Colonic mucosa (tissue), 4 donors: ENCODE measurements around the gene RRN3. TPM values are rescaled to one million over a fixed set of nuclear protein-coding genes. Genes with fewer than 3 reads are reported as not detected.
"Not testable (repeated sequence)": the region's sequence is repeated elsewhere in the genome, so short reads cannot be mapped to it uniquely, and the experiment has no call there.

Experiments used
- DNase-seq: peaks from one replicate; pipeline ENCODE4 v3.0.0-alpha.2; 2020
- H3K27ac ChIP-seq: fragments of 200-600 bp; one replicate; pipeline ENCODE4 v1.8.0; 2021
- H3K27me3 ChIP-seq: fragments of 200-600 bp; one replicate; pipeline ENCODE4 v1.8.0; 2021
- H3K36me3 ChIP-seq: fragments of 200-600 bp; one replicate; pipeline ENCODE4 v1.8.0; 2021
- H3K4me1 ChIP-seq: fragments of 200-600 bp; one replicate; pipeline ENCODE4 v1.8.0; 2021; ENCODE audit warnings: mild to moderate bottlenecking
- H3K4me3 ChIP-seq: fragments of 200-600 bp; one replicate; pipeline ENCODE4 v1.8.0; 2021
- H3K9ac ChIP-seq, 2 donors: one replicate each; pipeline ENCODE4 v1.7.0; 2013; ENCODE audit warnings: control low read depth in 2 of 2, low read depth in 2 of 2, low read length in 2 of 2
- H3K9me3 ChIP-seq: fragments of 200-600 bp; one replicate; pipeline ENCODE4 v1.8.0; 2021
- CTCF ChIP-seq: fragments of 200-600 bp; IDR thresholded peaks from one replicate; pipeline ENCODE4 v1.8.0; 2022; ENCODE audit warnings: antibody characterized with exemption, mild to moderate bottlenecking
- intact Hi-C: fragments of 100-400 bp; cut with DNase I; formaldehyde crosslinking; loops from one replicate; pipeline ENCODE4 v1.14.1; 2022
- total RNA-seq, 2 donors: library from RNA; stranded (reverse); fragmentation: NEBNext Ultra II Directional in 1 of 2; extraction: Animal tissue kit (Norgen Biotek cat#: 25700) in 1 of 2; gene quantifications; one replicate each; pipeline ENCODE4 v1.2.1, GENCODE V29; 2021
- donor health status: healthy.
- donor health status: DM: no; HTN: no; CAD: no.
- donor health status: DM: no; HTN: no; CAD: no.

Gene RRN3
- 10 to 100 TPM; 26.8 to 28.6 TPM for total RNA-seq

DNA sequence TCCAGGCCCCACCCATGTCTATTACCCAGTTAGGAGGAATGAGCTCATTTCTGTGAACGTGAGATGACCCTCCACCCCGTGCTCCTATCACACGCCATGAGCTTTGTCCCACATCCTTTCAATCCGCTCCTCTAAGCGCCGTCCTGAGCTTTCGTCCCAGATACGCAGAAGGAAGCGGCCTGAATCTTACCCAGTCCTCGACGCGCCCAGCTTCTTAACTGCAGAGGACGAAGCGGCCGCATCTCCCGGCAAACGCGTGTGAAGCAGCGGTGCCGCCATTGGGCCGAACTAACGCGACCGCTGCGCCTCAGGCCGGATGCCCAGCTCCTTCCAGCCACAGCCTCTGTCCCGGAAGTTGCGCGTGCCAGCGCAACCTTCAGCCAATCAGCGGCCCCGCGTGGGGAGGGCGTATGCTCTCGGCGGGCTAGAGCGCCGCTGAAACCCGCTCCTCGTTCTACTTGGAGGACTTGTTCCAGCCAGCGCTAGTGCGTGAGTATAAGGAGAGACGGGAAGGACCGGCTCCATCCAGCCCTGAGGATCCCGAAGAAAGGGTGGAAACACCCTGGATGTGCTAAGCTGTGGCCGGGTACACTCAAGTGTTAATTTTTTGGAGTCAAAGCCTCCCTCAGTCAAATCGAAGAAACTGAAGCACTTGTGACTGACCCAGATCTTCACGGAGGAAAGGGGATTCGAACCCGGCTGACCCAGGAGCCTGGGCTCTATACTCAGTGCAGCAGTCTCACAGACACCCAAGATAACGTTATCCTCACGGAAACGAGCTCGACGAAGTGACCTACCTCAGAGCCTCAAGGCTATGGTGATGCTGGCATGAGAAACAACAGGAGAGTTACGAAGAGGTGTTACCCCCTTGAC is at the start of gene RRN3:
Gene RRN3, minus strand, starts transcription at position 318 of the 873 bp plus-strand sequence. Its CDS starts 39 bp downstream, at position 279.
- H3K36me3 ChIP-seq, H3K4me1 ChIP-seq, H3K9me3 ChIP-seq, intact Hi-C loops, H3K27me3 ChIP-seq: not testable (repeated sequence)
- peak within 1 kb of the TSS; percentile 68 to 76 for H3K9ac ChIP-seq
- H3K4me3 ChIP-seq = peak within 1 kb of the TSS; percentile 54
- peak within 1 kb of the TSS; percentile 49 for H3K27ac ChIP-seq
- peak; percentile 95 for DNase-seq

- H3K27ac ChIP-seq = peak overlapping the region; percentile 40
- H3K27me3 ChIP-seq, H3K9ac ChIP-seq, H3K4me3 ChIP-seq, H3K36me3 ChIP-seq, H3K9me3 ChIP-seq, intact Hi-C loops, H3K4me1 ChIP-seq, DNase-seq: not testable (repeated sequence)
Measured at GRCh38 chr16:15143601-15144091, 49.6 kb upstream of the RRN3 start.

- H3K27me3 ChIP-seq, DNase-seq, H3K9ac ChIP-seq, intact Hi-C loops, H3K4me3 ChIP-seq, H3K4me1 ChIP-seq, H3K36me3 ChIP-seq, H3K27ac ChIP-seq, H3K9me3 ChIP-seq: not testable (repeated sequence)
Measured at GRCh38 chr16:15142891-15143600, 49.0 kb upstream of the RRN3 start.

DNA sequence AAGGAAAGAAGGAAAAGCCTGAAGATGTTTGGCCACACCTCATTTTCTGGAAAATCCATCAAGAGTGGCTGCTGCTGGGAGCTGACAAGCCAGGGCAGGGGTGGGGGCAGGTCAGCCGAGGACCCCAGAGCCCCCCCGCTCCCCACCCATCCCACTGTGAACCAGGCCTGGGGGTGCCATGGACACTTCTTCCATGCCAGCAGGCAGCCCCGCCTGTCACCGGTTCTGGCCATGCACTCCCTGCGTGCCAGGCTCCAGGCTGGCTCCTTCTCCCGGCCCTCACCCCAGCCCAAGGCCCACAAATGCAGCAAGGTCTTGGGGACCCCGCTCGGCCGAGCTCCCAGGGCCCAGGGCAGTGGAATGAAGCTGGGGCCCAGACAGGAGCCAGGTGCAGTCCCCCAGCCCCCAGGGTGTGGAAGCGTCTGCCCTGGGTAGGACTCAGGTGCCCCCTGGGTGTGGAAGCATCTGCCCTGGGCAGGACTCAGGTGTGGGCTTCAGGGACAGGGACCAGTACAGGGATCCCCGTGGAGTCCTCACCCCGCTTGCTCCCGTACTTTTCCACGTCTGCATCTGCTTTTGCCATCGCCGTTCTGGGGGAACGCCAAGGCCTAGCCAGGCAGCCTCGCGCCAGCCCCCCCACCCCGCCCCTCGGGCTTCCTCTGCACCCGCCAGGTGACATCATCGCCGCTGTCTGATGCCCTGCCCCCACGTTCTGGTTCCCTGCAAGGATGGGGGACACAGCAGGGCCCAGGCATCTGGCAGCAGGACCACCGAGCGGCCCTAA is 48.2 kb upstream of the RRN3 start:
- H3K9ac ChIP-seq, H3K9me3 ChIP-seq, intact Hi-C loops, H3K4me3 ChIP-seq, DNase-seq, H3K36me3 ChIP-seq, H3K27me3 ChIP-seq, H3K27ac ChIP-seq, H3K4me1 ChIP-seq: not testable (repeated sequence)

DNA sequence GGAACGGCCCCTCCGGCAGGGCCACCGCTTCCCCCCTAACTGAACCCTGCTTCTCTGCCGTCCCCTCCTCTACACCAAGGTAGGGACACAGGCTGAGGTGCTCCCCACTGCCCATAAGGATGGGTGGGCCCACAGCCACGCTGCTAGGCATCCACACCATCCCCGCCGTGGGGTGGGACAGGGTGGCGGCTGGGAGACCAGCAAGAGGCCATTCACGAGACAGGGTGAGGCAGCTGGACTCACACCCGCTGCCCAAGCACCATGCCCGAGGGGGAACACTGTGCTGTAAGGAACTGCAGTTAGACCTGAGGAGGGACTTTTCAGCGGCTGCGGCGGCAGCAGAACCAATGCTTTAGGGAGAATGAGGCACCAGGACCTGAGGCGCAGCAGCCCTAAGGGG is 47.5 kb upstream of the RRN3 start:
- no peak for TF ChIP-seq CTCF
- Histone ChIP-seq H3K27ac (no peak overlapping the region), H3K9me3 (no peaks in the 10 kb centered on the region), H3K36me3 (no peaks in the 10 kb centered on the region), H3K9ac (peak overlapping the region in 1 of 2 donors; percentile 24), H3K4me1 (no peaks in the 10 kb centered on the region), H3K4me3 (no peak overlapping the region), H3K27me3 (no peaks in the 10 kb centered on the region)
- DNase-seq = no peak
- intact Hi-C loops = no loop called here

- peak; percentile 47 for DNase-seq
- H3K4me1 ChIP-seq, H3K27ac ChIP-seq, H3K4me3 ChIP-seq, H3K9me3 ChIP-seq, H3K9ac ChIP-seq, H3K27me3 ChIP-seq, intact Hi-C loops, H3K36me3 ChIP-seq: not testable (repeated sequence)
Measured at GRCh38 chr16:15140444-15141365, 46.6 kb upstream of the RRN3 start.

- intact Hi-C loops, H3K4me3 ChIP-seq, H3K27ac ChIP-seq, H3K27me3 ChIP-seq, H3K9ac ChIP-seq, DNase-seq, H3K4me1 ChIP-seq, H3K36me3 ChIP-seq, H3K9me3 ChIP-seq: not testable (repeated sequence)
Measured at GRCh38 chr16:15137514-15137913, 43.4 kb upstream of the RRN3 start.

- H3K27ac ChIP-seq, H3K9me3 ChIP-seq, H3K36me3 ChIP-seq, H3K4me1 ChIP-seq, H3K27me3 ChIP-seq, H3K9ac ChIP-seq, H3K4me3 ChIP-seq, DNase-seq, intact Hi-C loops: not testable (repeated sequence)
Measured at GRCh38 chr16:15135483-15136360, 41.6 kb upstream of the RRN3 start.

- DNase-seq, H3K9me3 ChIP-seq, H3K27ac ChIP-seq, H3K4me3 ChIP-seq, H3K4me1 ChIP-seq, H3K27me3 ChIP-seq, H3K36me3 ChIP-seq, intact Hi-C loops, H3K9ac ChIP-seq: not testable (repeated sequence)
Measured at GRCh38 chr16:15134752-15135482, 40.8 kb upstream of the RRN3 start.

- H3K9ac ChIP-seq, H3K4me3 ChIP-seq, H3K27ac ChIP-seq, H3K36me3 ChIP-seq, H3K4me1 ChIP-seq, DNase-seq, intact Hi-C loops, H3K27me3 ChIP-seq, H3K9me3 ChIP-seq: not testable (repeated sequence)
Measured at GRCh38 chr16:15133554-15133953, 39.5 kb upstream of the RRN3 start.
